HEK293 (cell line): ENCODE measurements around the gene SH3PXD2B.
A peak's percentile ranks its signal among the peaks of the same experiment; 100 is the strongest.
"Not testable (repeated sequence)": the region's sequence is repeated elsewhere in the genome, so short reads cannot be mapped to it uniquely, and the experiment has no call there.

Experiments used
- CTCF ChIA-PET: fragments of 350-600 bp; formaldehyde crosslinking; extraction: SDS; loops from one replicate; lab custom pipeline; 2021; ENCODE audit warnings: antibody characterized with exemption; lab: Yijun Ruan, JAX
- POLR2A ChIA-PET: fragments of 300-600 bp; formaldehyde crosslinking; extraction: SDS; loops from one replicate; lab custom pipeline; 2020; ENCODE audit warnings: antibody characterized with exemption, inconsistent platforms; lab: Yijun Ruan, JAX
- H3K27ac ChIP-seq: fragments of 200-500 bp; sonication (Bioruptor generic); 2 replicates; pipeline ENCODE4 v1.5.1; 2014; ENCODE audit warnings: low read depth, low read length, control low read depth, inconsistent platforms; ENCODE audit errors: extremely low read depth
- H3K36me3 ChIP-seq, 2 experiments: fragments of 200-500 bp in 1 of 2; sonication (Bioruptor generic) in 1 of 2; 1 replicate in 1 of 2; 2 replicates in 1 of 2; pipeline ENCODE4 v1.5.1; 2014 to 2017; ENCODE audit warnings: inconsistent platforms in 2 of 2, low read length in 2 of 2; ENCODE audit not compliant: control insufficient read depth in 2 of 2, insufficient read depth in 1 of 2
- H3K4me1 ChIP-seq: fragments of 200-500 bp; sonication (Bioruptor generic); 2 replicates; pipeline ENCODE4 v1.5.1; 2014; ENCODE audit warnings: mild to moderate bottlenecking, low read length, inconsistent platforms; ENCODE audit not compliant: control insufficient read depth, insufficient read depth
- H3K4me3 ChIP-seq: 2 replicates; pipeline ENCODE4 v1.5.1; 2011; ENCODE audit warnings: low read depth, mild to moderate bottlenecking, control low read depth, low read length, moderate library complexity
- H3K9me3 ChIP-seq: fragments of 200-500 bp; sonication (Bioruptor generic); 2 replicates; pipeline ENCODE4 v1.5.1; 2014; ENCODE audit warnings: low read depth, low read length, inconsistent platforms; ENCODE audit not compliant: control insufficient read depth, insufficient read depth
- BCL6B ChIP-seq: fragments of 450-650 bp; formaldehyde crosslinking; IDR thresholded peaks from 2 replicates; pipeline ENCODE4 v1.5.1; 2017; ENCODE audit warnings: missing biosample characterization, missing genetic modification characterization
- GLI4 ChIP-seq: fragments of 450-650 bp; formaldehyde crosslinking; IDR thresholded peaks from 2 replicates; pipeline ENCODE4 v1.5.1; 2016; ENCODE audit warnings: missing biosample characterization, missing genetic modification characterization
- KLF8 ChIP-seq: fragments of 450-650 bp; formaldehyde crosslinking; IDR thresholded peaks from 2 replicates; pipeline ENCODE4 v1.5.1; 2016; ENCODE audit warnings: missing biosample characterization, missing genetic modification characterization
- OVOL3 ChIP-seq: fragments of 450-650 bp; formaldehyde crosslinking; IDR thresholded peaks from 2 replicates; pipeline ENCODE4 v1.5.1; 2016; ENCODE audit warnings: missing biosample characterization, missing genetic modification characterization
- PBX3 ChIP-seq: sonication (generic); formaldehyde crosslinking; IDR thresholded peaks from 2 replicates; pipeline ENCODE4 v1.8.1; 2022; ENCODE audit warnings: mild to moderate bottlenecking, moderate library complexity, missing genetic modification reagents
- REST ChIP-seq: fragments of 450-650 bp; formaldehyde crosslinking; IDR thresholded peaks from 2 replicates; pipeline ENCODE4 v1.5.1; 2016; ENCODE audit warnings: missing biosample characterization, missing genetic modification characterization
- SETDB1 ChIP-seq: IDR thresholded peaks from one replicate; pipeline ENCODE4 v1.6.1; 2017; ENCODE audit warnings: mild to moderate bottlenecking, low read length, moderate library complexity, mixed read lengths; ENCODE audit not compliant: insufficient read length
- ZBTB7A ChIP-seq: fragments of 450-650 bp; formaldehyde crosslinking; IDR thresholded peaks from 2 replicates; pipeline ENCODE4 v1.5.1; 2016; ENCODE audit warnings: low read depth, missing biosample characterization, missing genetic modification characterization
- ZFP41 ChIP-seq: fragments of 450-650 bp; formaldehyde crosslinking; IDR thresholded peaks from 2 replicates; pipeline ENCODE4 v1.5.1; 2016; ENCODE audit warnings: missing biosample characterization, missing genetic modification characterization, borderline replicate concordance
- ZNF140 ChIP-seq: fragments of 450-650 bp; formaldehyde crosslinking; IDR thresholded peaks from 2 replicates; pipeline ENCODE4 v1.5.1; 2016; ENCODE audit warnings: missing biosample characterization, missing genetic modification characterization
- ZNF280D ChIP-seq: fragments of 450-650 bp; formaldehyde crosslinking; IDR thresholded peaks from 2 replicates; pipeline ENCODE4 v1.5.1; 2016; ENCODE audit warnings: missing biosample characterization, missing genetic modification characterization
- ZNF391 ChIP-seq: fragments of 450-650 bp; formaldehyde crosslinking; IDR thresholded peaks from 2 replicates; pipeline ENCODE4 v1.5.1; 2016; ENCODE audit warnings: low read depth, missing biosample characterization, missing genetic modification characterization, borderline replicate concordance
- ZNF416 ChIP-seq: fragments of 450-650 bp; formaldehyde crosslinking; IDR thresholded peaks from 2 replicates; pipeline ENCODE4 v1.5.1; 2016; ENCODE audit warnings: missing biosample characterization, missing genetic modification characterization
- ZNF48 ChIP-seq: fragments of 450-650 bp; formaldehyde crosslinking; IDR thresholded peaks from 2 replicates; pipeline ENCODE4 v1.5.1; 2016; ENCODE audit warnings: missing biosample characterization, missing genetic modification characterization
- ZNF513 ChIP-seq: fragments of 450-650 bp; IDR thresholded peaks from 2 replicates; pipeline ENCODE4 v1.5.1; 2018; ENCODE audit warnings: missing biosample characterization, missing genetic modification characterization
- ZNF529 ChIP-seq: fragments of 450-650 bp; formaldehyde crosslinking; IDR thresholded peaks from 2 replicates; pipeline ENCODE4 v1.5.1; 2017; ENCODE audit warnings: missing genetic modification characterization, missing biosample characterization; ENCODE audit not compliant: insufficient replicate concordance
- ZNF585B ChIP-seq: fragments of 450-650 bp; formaldehyde crosslinking; IDR thresholded peaks from 2 replicates; pipeline ENCODE4 v1.5.1; 2016; ENCODE audit warnings: missing biosample characterization, missing genetic modification characterization
- ZNF626 ChIP-seq: fragments of 450-650 bp; sonication (Bioruptor Pico); formaldehyde crosslinking; IDR thresholded peaks from 2 replicates; pipeline ENCODE4 v1.5.1; 2018; ENCODE audit warnings: missing biosample characterization, missing genetic modification characterization, inconsistent platforms
- ZNF629 ChIP-seq: fragments of 450-650 bp; formaldehyde crosslinking; IDR thresholded peaks from 2 replicates; pipeline ENCODE4 v1.5.1; 2017; ENCODE audit warnings: missing biosample characterization, missing genetic modification characterization
- ZNF645 ChIP-seq: fragments of 450-650 bp; formaldehyde crosslinking; IDR thresholded peaks from 2 replicates; pipeline ENCODE4; 2016; ENCODE audit warnings: missing biosample characterization, missing genetic modification characterization
- ZNF660 ChIP-seq: fragments of 450-650 bp; IDR thresholded peaks from 2 replicates; pipeline ENCODE4 v1.5.1; 2018; ENCODE audit warnings: missing biosample characterization, mild to moderate bottlenecking, missing genetic modification characterization
- ZNF704 ChIP-seq: fragments of 450-650 bp; formaldehyde crosslinking; IDR thresholded peaks from 2 replicates; pipeline ENCODE4 v1.5.1; 2016; ENCODE audit warnings: missing biosample characterization, missing genetic modification characterization

SH3PXD2B gene

GRCh38 chr5:172396994-172397393 lies 57.3 kb downstream of the SH3PXD2B start:
- H3K9me3 ChIP-seq, H3K4me1 ChIP-seq, H3K4me3 ChIP-seq, H3K27ac ChIP-seq, CTCF ChIA-PET, POLR2A ChIA-PET, H3K36me3 ChIP-seq: not testable (repeated sequence)
- TF ChIP-seq SETDB1 (peak; percentile 56), ZNF626 (0 out of 2 replicates have a peak, but pooled peaks have one; percentile 44), ZNF529 (tag by site-specific recombination) (peak; percentile 25)

- H3K9me3 ChIP-seq, result no peaks in the 10 kb centered on the region
- ChIA-PET POLR2A (no interaction called here), CTCF (no interaction called here)
Observed at GRCh38 chr5:172396220-172396619, 58.1 kb downstream of the SH3PXD2B start.

More at GRCh38 chr5:172396220-172396619, 58.1 kb downstream of the SH3PXD2B start:
- no peak for TF ChIP-seq OVOL3 (tag by site-specific recombination)
- no peak for TF ChIP-seq PBX3 (CRISPR knock-in tag)
- no peak for TF ChIP-seq ZNF140 (tag by site-specific recombination)
- no peak for TF ChIP-seq ZNF48
- TF ChIP-seq ZBTB7A (tag by site-specific recombination), result no peak
- no peak for TF ChIP-seq ZFP41 (tag by site-specific recombination)
- no peak for TF ChIP-seq ZNF704 (tag by site-specific recombination)
- TF ChIP-seq ZNF280D (tag by site-specific recombination), result no peak
- no peak for TF ChIP-seq ZNF391
- no peak for TF ChIP-seq GLI4 (tag by site-specific recombination)
- no peak for TF ChIP-seq ZNF629 (tag by site-specific recombination)
- no peak for TF ChIP-seq REST (tag by site-specific recombination)
- no peak for TF ChIP-seq ZNF416 (tag by site-specific recombination)
- TF ChIP-seq ZNF645, result no peak
- no peak for TF ChIP-seq KLF8
- no peak for TF ChIP-seq ZNF660 (tag by site-specific recombination)
- TF ChIP-seq ZNF585B (tag by site-specific recombination), result no peak
- no peak for TF ChIP-seq ZNF513 (tag by site-specific recombination)
- TF ChIP-seq BCL6B (tag by site-specific recombination), result no peak
- Histone ChIP-seq H3K4me1 (peaks cover 6% of the 10 kb centered on the region; the same call in 1 of the 2 replicates), H3K4me3 (no peak overlapping the region), H3K36me3 (peaks cover 3 to 9% of the 10 kb centered on the region in 2 experiments; a peak in 2 of 3 replicates), H3K27ac (no peak overlapping the region)
